Measurements from ENCODE around the gene AP3D1.
A peak's percentile ranks its signal among the peaks of the same experiment; 100 is the strongest.

The AP3D1 gene

GRCh38 chr19:2084993-2085720 is 66.2 kb downstream of the AP3D1 start:
- peak; percentile 86 to 93 for DNase-seq (ENCODE audit: low read depth in 2 of 2)

- peak in 1 of 2 donors; percentile 52 for DNase-seq (ENCODE audit: low read depth in 2 of 2)
Measured at GRCh38 chr19:2083174-2083854, 68.1 kb downstream of the AP3D1 start.

DNA sequence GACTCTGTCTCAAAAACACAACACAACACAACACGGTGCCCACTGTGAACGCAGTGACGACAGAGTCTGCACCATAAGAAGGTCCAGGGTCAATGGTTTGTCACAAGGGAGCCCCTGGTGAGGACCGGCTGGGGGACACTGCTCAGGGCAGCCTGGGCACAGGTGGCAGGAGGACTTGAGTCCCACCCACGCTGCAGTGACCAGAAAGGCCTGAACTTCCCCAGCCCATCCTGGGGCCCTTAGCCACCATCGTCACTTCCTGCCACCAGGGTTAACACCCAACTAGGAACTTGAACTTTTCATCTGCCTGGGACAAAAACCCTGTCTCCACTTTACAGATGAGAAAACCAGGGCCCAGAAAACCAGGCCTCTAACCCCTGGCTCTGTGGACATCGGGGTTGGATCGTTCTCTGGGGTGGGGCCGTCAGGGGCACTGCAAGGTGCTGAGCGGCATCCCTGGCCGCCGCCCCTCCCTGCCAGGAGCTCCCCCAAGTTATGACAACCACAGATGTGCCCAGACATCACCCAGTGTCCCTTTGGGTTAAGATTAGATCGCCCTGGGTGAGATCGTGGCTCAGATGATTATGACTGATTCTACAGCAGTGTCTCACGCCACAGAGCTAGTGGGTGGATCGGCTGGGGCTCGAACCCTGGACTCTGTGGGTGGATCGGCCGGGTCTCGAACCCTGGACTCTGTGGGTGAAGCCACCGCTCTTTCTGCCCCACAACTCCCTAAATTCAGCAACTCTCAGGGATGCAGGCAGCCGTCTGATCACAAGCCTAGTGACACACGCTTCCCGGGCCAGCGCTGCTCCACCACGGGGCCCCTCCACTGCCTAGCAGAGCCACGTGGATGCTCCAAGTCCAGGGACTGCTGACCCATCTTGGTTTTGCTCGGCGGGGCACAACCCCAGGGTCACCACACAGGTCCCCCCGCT is 69.2 kb downstream of the AP3D1 start:
- no peak for DNase-seq (ENCODE audit: low read depth in 2 of 2)

DNA sequence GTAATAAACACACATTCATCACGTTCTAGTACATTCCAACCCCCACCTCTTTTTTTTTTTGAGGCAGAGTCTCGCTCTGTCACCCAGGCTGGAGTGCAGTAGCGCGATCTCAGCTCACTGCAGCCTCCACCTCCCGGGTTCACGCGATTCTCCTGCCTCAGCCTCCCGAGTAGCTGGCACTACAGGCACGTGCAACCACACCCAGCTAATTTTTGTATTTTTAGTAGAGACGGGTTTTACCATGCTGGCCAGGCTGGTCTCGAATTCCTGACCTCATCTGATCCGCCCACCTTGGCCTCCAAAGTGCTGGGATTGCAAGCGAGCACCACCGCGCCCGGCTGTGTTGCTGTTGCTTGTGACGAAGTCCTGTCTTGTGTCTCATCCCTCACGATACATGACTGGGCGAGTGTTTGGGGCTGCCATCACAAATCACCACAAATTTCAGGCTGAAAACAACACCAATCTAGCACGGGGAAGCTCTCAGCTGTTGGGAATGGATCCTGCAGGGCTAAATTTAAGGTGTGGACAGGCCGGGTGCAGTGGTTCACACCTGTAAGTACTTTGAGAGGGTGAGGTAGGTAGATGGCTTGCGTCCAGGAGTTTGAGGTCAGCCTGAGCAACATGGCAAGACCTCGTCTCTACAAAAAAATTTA is 70.9 kb downstream of the AP3D1 start:
- DNase-seq (ENCODE audit: low read depth in 2 of 2): no peak

GRCh38 chr19:2079865-2080301 is 71.5 kb downstream of the AP3D1 start:
- DNase-seq (ENCODE audit: low read depth in 2 of 2): no peak

GRCh38 chr19:2079076-2079864 is 72.1 kb downstream of the AP3D1 start:
- no peak for DNase-seq (ENCODE audit: low read depth in 2 of 2)

- no peak for DNase-seq (ENCODE audit: low read depth in 2 of 2)
Measured at GRCh38 chr19:2077833-2078619, 73.3 kb downstream of the AP3D1 start.

GRCh38 chr19:2077398-2077797 is 74.0 kb downstream of the AP3D1 start:
- no peak for DNase-seq (ENCODE audit: low read depth in 2 of 2)

- DNase-seq (ENCODE audit: low read depth in 2 of 2): no peak
Measured at GRCh38 chr19:2076526-2076944, 74.8 kb downstream of the AP3D1 start.

DNA sequence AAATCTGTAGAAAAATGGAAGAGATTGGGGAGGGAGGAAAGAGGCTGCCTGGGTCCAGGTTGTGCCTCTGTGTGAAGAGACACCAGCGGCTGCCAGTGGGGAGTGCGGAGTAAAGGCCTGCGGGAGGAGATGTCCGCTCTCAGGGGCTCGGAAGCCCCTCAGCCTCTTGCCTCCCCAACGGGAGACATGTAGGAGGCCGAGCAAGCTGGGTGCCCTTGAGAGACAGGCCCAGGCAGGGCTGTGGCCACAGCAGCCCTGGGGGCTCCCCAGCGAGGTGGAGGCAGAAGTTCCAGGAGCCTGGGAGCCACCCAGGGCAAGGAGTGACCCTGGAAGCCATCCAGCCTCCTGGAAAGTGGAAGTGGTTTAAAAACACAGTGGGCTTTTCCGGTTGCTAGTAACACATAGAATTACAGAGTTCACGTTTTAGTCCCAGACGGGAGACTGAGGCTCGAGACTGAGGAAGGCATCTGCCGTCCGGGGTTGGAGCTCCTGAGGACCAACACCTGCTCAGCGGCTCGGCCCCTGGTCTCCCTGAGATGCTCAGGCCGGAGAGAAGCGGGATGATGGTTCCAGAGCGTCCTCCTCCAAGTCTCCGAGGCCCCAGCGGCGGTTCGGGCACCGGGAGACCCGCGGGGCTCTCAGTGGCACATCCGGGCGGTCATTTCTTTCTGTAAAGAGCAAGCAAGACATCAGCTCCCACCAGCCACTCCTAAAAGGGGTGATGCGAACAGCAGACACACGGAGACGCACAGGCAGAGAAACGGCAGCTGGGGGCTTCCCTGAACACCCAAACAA is 78.4 kb downstream of the AP3D1 start:
- no peak for DNase-seq (ENCODE audit: low read depth in 2 of 2)

GRCh38 chr19:2070986-2071673 is 80.2 kb downstream of the AP3D1 start:
- DNase-seq (ENCODE audit: low read depth in 2 of 2): no peak

DNA sequence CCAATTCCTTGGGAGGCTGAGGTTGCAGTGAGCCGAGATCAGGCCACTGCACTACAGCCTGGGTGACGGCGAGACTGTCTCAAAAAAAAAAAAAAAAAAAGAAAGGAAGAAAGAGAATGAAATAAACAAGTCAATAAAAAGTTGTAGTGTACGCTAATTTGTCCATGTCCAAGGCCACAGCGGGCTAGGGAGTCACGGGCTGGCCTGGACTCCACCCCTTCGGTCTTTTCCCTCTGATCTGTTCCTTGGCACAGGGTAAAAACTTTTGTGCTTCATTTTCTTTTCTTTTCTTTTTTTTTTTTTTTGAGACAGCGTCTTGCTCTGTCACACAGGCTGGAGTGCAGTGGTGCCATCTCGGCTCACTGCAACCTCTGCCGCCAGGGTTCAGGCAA is 80.9 kb downstream of the AP3D1 start:
- no peak for DNase-seq (ENCODE audit: low read depth in 2 of 2)

DNA sequence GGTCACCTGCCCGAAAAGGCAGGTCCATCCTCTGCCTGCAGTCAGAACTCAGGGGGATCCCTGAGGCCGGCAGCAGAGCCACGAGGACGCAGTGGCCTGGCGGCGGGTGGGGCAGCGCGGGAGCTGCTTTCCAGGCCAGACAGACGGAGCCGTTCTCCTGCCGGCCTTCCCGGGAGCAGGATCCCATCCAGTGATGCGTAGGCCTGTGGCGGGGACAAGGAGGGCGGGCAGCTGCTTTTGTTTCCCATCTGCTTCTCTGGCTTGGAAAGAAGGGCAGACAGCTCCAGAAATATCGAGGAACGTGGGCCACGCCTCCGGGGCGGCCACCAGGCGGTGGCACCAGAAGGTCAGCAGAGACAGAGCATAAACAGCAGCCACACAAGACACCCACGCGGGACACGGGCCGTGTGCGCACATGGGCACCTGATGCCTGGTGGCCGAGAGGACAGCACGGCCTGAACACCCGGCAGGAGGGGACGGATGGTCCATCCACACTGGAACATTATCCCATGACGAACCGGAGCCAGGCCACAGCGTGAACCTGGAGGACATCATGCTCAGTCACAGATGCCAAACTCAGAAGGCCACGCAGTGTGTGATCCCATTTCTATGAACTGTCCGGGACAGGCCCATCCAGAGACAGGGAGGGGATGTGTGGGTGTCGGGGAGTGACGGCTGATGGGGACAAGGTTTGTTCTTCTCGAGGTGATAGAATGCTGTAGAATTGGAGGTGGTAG is 86.4 kb downstream of the AP3D1 start:
- DNase-seq (ENCODE audit: low read depth in 2 of 2): no peak

DNA sequence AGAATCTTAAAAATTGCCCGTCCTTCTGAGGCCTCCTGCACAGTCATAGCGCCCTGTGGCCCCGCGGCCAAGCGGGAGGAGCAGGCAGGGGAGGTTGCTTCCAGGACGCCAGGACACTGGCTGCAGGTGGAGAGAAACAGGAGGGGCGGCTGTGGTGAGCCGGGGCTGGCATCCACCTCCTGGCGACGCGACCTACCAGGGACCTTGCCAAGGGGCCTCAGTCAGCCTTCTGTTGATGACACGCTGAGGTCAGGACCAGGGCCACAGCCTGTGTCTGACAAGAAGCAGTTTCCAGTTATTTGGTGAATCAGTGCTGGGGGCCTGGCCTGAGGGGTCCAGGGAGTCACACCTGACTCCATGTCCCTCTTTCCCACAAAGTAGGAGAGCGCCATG is 87.0 kb downstream of the AP3D1 start:
- DNase-seq (ENCODE audit: low read depth in 2 of 2): no peak

GRCh38 chr19:2063824-2064223 is 87.5 kb downstream of the AP3D1 start:
- DNase-seq (ENCODE audit: low read depth in 2 of 2): no peak

DNA sequence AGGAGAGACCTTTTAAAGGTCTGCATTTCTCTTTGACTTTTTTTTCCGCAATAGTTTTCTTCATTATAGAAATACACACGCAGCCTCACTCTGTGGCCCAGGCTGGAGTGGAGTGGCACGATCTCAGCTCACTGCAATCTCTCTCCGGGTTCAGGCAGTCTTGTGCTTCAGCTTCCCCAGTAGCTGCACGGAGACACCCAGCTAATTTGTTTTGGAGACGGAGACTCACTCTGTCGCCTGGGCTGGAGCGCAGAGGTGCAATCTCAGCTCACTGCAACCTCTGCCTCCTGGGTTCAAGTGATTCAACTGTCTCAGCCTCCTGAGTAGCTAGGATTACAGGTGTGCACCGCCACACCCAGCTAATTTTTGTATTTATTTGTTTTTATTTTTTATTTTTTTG is 88.6 kb downstream of the AP3D1 start:
- DNase-seq (ENCODE audit: low read depth in 2 of 2): no peak

DNA sequence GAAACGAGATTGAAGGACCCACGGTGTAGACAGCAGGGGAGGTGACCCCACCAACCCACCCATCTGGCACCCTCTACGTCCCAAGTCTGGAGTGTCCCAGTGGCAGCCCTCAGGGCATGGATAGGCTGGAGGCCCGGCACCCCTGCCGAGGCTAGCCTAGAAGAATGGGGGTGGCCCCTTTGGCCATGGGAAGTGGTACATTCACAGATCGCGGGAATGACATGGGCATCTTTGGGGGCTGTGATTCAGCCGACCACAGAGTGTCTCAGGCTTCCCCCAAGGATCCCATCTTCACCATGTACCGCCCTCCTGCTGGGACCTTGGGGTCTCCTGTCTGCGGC is 89.0 kb downstream of the AP3D1 start:
- no peak for DNase-seq (ENCODE audit: low read depth in 2 of 2)
